Activated CD4-positive, alpha-beta T cell treated with anti-CD3 and anti-CD28 coated beads for 4 hours (primary cell): ENCODE results near the gene STARD3.

Experiments used
- DNase-seq, 2 donors: peaks; one replicate each; pipeline ENCODE4 v3.0.0-alpha.2; 2020

STARD3 gene

DNA sequence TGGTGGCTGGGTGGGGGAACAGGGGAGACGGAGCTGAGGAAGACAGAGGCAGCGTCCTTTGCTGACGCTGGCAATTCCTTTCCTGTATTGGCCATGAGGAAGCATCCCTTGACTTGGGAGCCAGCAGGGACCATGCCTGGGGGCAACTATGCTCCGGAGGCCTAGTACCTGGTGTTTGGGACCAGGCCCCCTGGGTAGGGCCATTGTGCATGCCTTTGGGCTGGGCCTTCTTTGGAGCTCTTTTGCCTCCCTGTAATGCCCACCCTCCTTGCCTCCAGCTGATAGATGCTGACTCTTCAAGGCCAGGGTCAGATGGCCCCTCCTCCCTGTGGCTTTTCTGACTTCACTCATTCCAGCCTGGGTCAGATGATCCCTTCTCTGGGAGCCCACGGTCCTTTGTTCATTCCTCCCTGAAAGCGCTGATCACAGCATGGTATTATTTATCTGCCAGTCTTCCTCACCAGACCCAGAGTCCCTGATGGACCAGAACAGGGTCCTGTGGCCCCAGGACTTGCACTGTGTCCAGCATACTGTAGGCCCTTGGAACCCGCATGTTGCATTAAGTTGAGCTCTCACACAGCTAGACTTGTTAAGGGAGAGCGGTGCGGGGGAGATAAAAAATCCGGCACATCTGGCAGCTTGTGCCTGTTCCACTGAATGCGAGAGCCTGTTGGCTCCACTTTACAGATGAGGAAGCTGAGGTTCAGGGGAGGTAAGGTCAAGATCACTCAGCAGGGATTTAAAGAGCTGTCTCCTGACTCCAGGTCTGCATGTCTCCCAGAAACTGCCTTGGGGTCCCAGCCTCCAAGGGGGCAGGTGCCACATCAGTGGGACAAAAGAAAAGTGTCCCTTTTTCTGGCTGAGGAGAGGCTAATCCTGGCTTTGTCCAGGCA is 2.9 kb downstream of the STARD3 start:
- DNase-seq = no peak

DNA sequence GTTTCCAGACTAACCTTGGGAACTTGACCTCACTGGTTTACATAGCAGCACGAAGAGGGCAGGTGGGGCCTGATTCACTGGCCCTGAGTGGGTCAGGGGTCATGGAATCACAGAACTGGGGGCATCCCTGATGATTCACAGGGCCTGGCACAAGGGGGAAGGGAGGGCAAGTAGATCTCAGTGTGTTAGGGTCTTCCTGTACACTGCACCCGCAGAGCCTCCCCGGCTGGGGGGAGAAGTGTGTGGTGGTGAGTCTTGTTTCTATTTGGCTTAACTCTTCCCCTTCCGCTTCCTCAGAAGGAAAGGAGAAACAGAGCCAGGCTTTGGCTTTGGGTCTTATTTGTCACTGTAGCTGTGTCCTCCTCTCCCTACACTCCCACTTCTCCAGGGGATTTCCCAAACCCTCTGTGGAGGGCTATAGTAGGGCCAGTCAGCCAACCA is 3.7 kb downstream of the STARD3 start:
- DNase-seq = no peak

DNA sequence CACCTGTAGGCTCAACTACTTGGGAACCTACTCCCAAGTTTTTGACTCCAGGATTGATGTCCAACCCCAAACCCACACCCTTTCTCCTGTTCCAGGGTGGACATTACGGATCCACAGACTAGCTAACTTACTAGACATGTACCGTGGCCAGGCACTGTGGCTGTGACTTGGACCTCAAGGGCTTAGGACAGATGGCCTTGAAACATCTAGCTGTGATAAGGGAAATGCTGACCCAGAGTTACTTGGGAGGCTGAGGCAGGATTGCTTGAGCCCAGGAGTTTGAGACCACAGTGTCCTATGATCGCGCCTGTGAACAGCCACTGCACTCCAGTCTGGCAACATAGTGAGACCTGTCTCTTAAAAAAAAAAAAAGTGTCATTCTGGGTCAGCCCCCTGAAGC is 4.2 kb downstream of the STARD3 start:
- no peak for DNase-seq

GRCh38 chr17:39641883-39642282 is 4.9 kb downstream of the STARD3 start:
- DNase-seq = no peak

DNA sequence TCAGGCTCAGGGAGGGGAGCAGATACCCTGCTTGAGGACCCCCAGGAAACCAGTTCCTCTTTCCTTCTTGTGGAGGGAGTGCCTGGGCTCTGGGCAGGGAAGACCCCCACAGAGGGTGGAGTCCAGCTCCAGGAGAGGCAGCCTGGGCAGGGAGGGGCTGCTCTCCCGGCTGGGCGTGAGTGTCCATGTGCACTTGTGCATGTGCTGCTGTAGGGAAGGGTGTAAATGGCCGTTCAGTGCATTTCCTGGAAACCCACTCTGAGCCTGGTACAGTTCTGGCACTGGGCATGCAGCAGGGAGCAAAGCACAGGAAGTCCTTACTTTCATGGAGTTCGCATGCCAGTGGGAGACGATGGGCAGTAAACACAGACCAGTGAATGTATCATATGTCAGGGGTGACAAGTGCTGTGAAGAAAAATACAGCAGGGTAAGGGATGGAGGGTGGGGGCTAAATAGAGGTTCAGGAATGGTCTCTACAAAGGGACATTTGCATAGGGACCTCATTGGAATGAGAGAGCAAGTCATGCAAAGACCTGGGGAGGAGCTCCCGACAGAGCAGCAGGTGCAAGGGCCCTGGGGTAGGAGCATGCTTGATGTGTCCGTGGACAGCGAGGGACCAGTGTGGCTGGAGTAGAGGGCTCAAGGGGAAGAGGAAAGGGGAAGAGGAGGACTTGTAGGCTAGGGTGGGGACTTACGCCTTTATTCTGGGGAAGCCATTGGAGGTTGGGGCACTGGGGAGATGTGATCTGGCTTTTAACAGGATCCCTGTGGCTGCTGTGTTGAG is 5.5 kb downstream of the STARD3 start:
- no peak for DNase-seq

- no peak for DNase-seq
Observed at GRCh38 chr17:39643271-39643670, 6.3 kb downstream of the STARD3 start.

- DNase-seq = no peak
Observed at GRCh38 chr17:39647256-39647655, 10.3 kb downstream of the STARD3 start.

DNA sequence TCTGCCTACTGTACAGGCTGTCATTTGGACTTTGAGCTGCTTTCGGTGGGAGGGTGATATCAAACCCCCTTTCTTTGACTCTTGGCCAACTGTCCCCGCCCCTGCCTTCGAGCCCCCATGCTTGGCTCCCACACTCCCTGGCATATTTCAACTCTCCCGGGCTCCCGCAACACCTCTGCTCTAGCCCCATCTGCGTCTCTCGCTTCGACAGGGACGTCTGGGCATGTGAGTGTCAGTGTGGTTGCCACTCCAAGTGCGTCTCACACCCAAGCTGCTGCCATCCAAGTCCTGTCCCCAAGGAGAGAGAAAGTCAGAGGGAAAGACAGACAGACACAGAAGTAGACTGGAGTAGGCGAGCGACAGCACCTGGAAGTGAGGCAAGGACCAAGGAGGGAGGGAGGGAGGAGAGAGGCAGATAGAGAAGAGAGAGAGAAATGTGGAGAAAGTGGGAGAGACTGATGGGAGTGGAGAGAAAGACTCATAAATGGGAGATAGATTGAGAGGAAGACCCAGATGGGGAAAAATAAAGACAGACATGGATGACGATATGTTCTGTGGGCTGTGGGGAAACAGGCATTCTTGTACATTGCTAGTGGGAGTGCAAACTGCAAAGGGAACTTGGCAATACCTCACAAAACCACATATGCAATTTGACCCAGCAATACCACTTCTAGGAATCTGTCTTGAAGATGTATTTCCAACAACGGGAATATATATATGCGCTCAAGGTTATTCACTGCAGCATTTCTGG is 11.8 kb downstream of the STARD3 start:
- DNase-seq = no peak

DNA sequence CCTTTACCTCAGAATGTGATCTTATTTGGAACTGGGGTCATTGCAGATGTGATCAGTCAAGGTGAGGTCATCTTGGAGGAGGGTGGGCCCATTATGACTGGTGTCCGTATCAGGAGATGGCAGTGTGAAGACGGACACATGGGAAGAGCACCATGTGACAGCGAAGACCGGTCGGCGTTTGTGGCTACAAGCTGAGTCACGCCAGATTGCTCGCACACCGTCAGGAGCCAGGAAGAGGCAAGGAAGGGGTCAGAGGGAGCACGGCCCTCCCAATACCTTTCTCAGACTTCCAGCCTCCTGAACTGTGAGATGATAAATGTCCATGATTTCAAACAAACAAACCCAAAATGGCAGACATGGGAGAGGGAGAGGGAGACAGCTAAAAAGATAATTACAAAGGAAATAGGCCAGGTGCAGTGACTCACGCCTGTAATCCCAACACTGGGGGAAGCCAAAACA is 13.2 kb downstream of the STARD3 start:
- DNase-seq = no peak

- no peak for DNase-seq
Observed at GRCh38 chr17:39651923-39652586, 15.1 kb downstream of the STARD3 start.

DNA sequence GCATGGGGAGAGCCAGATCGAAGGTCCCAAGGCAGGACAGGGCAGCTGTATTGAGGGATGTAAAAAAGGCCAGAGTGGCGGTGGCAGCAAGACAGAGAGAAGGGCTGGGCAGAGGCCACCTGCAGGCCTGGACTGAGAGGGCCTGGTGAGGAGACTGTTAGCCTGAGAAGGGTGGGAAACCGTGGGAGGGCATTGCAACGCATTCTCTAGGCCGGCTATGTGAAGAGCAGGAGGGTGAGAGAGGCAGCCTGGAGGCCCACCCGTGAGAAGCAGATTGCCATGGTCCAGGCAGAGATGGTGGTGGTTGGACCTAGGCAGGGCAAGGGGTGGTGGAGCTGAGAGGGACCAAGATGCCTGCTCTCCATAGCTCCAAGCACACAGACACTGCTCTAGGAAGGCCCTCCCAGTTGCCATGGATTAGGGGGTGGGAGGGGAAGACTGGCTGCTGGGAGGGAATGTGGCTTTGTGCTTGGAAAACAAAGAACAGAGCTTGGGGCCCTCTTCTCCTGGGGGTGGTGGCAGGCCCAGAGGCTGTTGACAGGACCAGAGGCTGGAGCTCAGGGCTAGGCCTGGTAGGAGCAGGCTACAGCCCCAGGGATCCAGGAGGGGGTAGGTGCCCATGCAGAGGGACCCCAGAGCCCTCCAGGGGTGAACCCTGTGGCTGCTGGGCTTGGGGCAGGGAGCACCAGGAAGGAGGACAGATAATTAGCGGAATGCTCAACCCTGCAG is 15.8 kb downstream of the STARD3 start:
- no peak for DNase-seq

DNA sequence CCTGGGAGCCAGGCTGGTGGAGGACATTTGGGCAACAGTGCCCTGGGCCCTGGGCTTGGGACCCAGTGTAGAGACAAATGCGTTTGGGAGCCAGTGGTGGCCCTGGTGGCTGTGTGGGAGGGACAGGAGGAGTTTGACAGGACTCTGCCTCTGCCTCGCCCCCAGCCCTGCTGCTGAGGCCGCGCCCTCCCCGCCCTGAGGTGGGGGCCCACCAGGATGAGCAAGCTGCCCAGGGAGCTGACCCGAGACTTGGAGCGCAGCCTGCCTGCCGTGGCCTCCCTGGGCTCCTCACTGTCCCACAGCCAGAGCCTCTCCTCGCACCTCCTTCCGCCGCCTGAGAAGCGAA is 16.3 kb downstream of the STARD3 start:
- no peak for DNase-seq

- peak; percentile 70 to 84 for DNase-seq
Observed at GRCh38 chr17:39653662-39654331, 16.9 kb downstream of the STARD3 start.

DNA sequence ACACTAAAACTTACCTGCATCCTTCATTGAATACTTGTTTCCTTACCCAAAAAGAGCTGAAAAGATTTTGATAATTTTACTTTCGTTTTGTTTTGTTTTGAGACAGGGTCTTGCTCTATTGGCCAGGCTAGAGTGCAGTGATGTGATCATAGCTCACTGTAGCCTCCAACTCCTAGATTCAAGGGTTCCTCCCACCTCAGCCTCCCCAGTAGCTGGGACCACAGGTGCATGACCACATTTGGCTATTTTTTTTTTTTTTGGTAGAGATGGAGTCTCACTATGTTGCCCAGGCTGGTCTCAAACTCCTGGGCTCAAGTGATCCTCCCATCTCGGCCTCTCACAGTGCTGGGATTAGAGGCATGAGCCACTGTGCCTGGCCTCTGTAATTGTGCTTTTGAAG is 18.2 kb downstream of the STARD3 start:
- no peak for DNase-seq

GRCh38 chr17:39658346-39658745 is 21.4 kb downstream of the STARD3 start:
- no peak for DNase-seq

DNA sequence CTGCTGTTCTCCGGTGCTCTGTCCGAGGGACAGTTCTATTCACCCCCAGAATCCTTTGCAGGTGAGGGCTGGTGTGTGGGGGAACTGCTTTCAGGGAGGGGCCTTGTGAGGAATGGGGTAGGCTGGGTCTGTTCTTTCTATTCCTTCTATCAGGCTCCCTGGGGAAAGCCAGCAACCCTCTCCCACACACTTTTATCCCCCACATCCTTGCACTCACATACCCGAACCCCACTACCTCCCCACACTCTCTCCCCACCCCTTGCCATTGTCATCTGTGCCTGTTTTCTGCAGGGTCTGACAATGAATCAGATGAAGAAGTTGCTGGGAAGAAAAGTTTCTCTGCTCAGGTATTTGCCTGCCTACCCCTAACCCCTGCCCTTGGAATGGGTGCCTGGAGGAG is 21.8 kb downstream of the STARD3 start:
- no peak for DNase-seq

DNA sequence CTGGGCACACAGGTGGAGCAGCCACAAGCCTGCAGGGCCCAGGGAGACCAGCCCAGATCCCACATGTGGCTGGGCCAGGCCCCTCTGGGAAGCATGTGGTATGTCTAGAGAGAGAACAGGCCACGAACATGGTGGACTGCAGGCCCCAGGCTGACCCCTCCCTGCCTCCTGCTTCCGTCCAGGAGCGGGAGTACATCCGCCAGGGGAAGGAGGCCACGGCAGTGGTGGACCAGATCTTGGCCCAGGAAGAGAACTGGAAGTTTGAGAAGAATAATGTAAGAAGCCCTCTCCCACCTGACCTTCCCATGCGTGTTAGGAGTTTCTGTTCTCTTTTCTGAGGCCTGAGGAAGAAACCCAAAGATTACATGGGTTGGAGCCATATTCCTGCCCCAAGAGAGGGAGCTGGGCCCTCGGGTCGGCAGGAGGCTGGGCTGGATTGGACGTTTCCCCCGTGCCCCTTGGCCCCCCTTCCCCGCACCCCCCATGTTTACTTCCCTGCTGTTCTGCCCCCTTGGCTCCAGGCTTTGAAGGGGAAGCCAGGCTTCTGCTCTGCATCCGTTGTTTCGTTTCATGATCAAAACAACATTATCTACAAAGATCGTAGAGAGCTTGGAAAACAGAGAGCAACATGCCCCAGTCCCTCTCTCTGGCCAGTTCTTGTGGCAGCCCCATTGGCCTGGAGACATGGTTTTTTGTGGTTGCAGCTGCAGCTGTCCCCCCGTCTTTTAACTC is 22.5 kb downstream of the STARD3 start:
- no peak for DNase-seq

DNA sequence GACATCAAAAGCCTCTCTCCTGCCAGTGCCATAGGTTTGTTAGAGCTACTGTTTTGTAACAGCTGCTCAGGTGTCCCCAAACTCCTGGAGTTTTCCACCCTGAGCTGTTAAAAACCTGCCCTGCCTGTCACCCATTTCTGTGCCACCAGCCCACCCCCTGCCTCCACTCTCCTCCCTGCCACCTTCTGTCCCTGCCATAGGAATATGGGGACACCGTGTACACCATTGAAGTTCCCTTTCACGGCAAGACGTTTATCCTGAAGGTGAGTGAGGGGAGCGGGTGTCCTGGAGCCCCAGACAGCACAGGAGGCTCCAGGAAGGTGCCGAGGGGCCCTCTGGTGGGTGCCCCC is 23.0 kb downstream of the STARD3 start:
- DNase-seq = no peak

- DNase-seq = no peak
Observed at GRCh38 chr17:39660397-39661385, 23.7 kb downstream of the STARD3 start.
